Measurements from ENCODE around the gene CTBP1.

The CTBP1 gene

DNA sequence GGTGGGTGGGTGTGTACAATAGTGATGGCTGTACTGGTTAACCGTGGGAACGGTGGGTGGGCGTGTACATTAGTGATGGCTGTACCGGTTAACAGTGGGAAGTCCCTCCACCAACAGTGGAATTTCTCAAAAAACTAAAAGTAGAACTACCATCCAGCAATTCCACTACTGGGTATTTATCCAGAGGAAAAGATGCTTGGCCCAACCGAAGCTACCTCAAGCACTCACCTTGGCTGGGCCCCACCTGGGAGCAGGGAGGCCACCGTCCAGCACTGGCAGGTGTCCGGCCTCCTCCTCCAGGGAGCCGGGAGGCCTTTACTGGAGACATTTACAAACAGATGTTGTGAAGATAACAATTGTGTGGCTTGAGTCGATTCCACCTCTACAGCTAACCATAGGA lies 34.8 kb upstream of the CTBP1 start:
- DNase-seq (ENCODE audit: low spot score): no peak

DNA sequence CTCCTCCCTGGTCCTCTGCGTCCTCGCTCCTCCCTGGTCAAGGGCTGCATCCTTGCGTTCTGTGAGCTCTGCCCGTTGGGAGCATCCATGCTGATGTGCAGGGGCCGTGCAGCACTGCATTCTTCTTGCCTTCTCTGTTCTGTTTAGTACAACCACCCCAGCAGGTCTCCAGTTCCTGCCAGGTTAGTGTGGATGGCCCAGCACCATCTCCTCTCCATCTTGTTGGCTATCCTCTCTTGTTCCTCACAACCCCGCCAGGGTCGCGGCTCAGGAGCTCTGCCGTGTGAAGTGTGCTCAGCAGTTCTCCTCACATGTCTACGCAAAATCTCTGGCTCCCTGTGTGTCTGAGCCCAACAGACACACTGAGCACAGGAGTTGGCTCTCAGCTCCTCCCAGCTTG lies 30.3 kb upstream of the CTBP1 start:
- no peak for DNase-seq (ENCODE audit: low spot score)

DNA sequence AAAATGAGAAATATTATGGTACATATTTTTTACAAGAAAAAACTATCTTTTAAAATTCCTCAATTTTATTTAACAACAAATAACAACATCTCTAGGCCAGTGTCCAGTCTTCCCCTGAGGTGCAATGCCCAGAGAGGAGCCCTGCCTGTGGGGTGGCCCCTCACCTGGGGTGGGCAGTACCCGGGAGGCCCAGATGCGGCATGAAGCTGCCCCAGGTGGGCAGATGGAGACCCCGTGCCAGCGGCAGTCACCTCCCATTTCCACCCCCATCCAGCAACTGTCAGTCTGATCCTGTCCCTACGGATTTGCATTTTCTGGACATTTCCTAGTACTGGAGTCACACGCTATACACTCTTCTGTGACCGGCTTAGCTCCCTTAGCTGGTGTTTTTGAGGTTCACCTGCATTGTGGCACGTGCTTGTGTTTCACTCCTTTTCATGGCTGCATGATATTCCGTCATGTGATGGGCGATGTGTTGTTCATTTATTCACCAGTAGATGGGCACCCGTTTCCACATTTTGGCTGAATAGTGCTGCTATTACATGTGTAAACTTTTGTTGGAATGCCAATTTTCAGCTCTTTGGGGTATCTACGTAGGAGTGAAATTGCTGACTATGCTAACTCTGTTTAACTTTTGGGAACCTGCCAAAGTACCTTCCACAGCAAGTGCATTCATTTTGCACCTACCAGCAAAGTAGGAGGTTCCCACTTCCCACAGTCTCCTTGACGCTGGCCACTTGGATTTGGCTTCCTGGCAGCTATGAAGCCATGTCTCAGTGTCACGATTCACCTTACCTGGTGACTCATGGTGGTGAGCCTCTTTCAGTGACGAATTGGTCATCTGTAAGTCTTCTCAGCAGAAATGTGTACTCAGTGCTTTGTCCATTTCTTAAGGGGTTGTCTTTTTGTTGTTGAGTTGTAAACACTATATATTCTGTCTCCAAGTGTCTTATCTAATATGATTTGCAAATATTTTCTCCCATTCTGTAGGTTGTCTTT lies 29.0 kb upstream of the CTBP1 start:
- no peak for DNase-seq (ENCODE audit: low spot score)

DNA sequence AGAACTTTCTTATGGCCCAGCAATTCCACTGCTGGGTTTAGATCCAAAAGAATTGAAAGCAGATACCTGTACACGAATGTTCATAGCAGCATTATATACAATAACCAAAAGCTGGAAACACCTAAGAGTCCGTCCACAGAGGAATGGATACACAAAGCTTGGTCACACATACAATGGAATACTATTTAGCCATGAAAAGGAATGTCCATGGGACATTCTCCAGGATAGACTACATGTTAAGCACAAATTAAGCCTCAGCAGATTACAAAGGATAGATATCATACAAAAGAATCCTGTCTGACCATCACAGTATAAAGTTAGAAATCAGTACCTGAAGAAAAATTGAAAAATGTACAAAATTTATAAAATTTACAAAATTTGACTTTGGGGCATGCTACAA lies 28.1 kb upstream of the CTBP1 start:
- DNase-seq (ENCODE audit: low spot score): no peak

DNA sequence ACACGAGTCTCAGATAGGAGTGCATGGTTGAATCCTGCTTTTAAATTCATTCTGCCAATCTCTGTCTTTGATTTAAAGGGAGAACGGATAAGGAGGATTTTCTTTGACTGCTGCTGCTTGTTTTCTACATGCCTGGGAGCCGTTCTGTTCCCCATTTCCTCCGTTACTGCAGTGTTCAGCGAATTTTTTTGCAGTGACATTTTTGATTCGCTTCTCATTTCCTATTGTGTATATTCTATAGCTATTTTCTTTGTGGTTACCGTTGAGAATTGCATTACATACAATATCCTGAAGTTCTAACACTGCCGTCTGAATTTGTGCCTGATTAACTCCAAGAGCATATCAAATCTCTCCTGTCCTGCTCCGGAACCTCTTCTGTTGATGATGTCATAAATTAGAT lies 25.9 kb upstream of the CTBP1 start:
- DNase-seq (ENCODE audit: low spot score): no peak

- no peak for DNase-seq (ENCODE audit: low spot score)
Observed at GRCh38 chr4:1271686-1272085, 22.8 kb upstream of the CTBP1 start.

DNA sequence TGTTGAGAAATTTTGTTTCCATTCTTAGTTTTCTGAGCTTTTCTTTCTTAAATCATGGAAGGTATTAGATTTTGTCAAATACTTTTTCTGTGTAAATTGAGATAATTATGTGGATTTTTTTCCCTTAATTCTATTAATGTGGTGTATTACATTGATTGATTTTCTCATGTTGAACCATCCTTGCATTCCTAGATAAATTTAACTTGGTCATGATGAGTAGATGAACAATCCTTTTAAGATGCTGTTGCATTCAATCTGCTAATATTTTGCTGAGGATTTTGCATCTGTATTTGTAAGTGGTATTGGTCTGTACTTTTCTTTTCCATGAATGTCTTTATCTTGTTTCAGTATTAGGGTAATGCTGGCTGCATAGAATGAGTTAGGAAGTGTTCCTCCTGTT lies 20.3 kb upstream of the CTBP1 start:
- DNase-seq (ENCODE audit: low spot score): no peak

- DNase-seq (ENCODE audit: low spot score): no peak
Observed at GRCh38 chr4:1266881-1267763, 18.2 kb upstream of the CTBP1 start.

- DNase-seq (ENCODE audit: low spot score): no peak
Observed at GRCh38 chr4:1265351-1265750, 16.4 kb upstream of the CTBP1 start.

DNA sequence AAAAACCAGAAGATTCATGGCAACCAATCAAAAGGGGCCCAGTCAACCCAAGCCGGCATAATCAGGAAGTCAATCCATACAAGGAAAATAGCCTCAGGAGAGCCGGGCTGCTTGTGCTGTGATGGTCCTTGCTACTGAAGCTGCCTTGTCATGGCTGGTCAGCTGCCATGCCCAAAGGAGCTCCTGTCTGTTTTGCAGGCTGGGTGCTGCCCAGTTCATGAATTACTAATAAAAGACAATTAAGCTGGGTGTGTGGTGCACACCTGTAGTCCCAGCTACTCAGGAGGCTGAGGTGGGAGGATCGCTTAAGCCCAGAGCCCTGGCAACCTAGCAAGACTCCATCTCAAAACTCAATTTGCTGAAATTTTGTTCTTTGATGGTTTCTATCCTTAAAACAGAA lies 16.0 kb upstream of the CTBP1 start:
- DNase-seq (ENCODE audit: low spot score): no peak

DNA sequence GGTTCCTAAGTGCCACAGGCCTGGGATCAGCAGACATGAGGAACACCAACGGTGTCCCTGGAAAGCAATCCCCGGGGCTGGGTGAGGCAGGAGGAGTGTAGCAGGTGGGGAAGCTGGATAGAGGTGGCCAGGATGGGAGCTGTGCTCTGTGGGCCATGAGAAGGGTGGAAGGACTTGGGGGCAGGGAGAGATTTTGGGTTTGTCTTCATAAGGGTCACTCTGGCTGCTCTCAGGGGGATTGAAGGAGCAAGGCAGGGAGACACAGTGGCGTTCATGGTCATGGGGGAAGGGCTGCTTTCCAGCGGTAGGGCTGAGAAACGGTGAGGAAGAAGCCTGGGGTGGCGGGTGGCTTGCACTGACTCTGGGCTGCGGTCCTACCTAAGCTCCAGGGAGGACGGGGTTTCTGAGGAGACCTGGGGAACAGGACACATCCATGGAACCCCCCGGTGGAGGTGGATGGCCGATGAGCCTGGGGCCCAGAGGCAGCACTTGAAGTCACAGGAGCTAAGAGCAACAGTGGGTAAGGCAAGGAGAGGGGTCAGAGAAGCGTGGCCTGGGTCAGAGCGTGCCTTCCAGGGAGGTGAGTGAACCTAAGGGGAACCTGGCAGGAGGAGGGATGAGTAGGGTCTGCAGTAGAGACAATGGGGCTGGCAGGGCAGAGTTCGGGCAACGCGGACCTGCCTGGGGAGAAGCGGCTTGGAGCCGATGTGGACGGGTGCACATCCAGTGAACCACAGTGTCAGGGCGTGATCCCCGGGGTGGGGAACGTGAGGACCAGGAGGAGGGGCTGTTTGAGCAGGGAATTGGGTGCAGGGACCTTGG lies 12.4 kb upstream of the CTBP1 start:
- DNase-seq (ENCODE audit: low spot score): no peak

DNA sequence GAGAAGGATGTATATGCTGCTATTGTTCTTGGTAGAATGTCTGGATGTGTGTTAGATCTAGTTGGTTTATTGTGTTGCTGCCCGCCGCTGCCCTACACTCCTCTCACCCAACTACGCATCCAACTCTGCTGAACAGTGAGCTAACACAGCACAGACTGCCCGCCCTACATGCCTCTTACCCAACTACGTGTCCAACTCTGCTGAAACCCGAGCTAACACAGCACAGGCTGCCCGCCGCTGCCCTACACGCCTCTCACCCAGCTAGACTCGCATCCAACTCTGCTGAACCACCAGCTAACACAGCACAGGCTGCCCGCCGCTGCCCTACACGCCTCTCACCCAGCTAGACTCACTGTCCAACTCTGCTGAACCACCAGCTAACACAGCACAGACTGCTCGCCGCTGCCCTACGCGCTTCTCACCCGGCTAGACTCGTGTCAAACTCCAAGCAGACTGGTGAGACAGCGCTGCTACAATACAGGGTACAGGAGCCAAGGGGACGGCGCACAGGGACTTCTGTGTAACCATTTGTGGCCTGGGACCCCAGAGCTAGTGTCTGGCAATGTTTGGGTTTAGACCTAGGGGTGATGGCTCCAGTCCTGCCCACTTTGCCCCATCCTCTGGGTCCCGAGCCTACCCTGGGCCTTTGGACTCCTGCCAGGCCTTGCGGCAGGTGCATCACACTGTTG lies 11.6 kb upstream of the CTBP1 start:
- no peak for DNase-seq (ENCODE audit: low spot score)

- no peak for DNase-seq (ENCODE audit: low spot score)
Observed at GRCh38 chr4:1259966-1260365, 11.0 kb upstream of the CTBP1 start.

- no peak for DNase-seq (ENCODE audit: low spot score)
Observed at GRCh38 chr4:1258457-1258856, 9.5 kb upstream of the CTBP1 start.

GRCh38 chr4:1255699-1256098 lies 6.8 kb upstream of the CTBP1 start:
- DNase-seq (ENCODE audit: low spot score): no peak

GRCh38 chr4:1255151-1255550 lies 6.2 kb upstream of the CTBP1 start:
- DNase-seq (ENCODE audit: low spot score): no peak

GRCh38 chr4:1253831-1254230 lies 4.9 kb upstream of the CTBP1 start:
- no peak for DNase-seq (ENCODE audit: low spot score)

DNA sequence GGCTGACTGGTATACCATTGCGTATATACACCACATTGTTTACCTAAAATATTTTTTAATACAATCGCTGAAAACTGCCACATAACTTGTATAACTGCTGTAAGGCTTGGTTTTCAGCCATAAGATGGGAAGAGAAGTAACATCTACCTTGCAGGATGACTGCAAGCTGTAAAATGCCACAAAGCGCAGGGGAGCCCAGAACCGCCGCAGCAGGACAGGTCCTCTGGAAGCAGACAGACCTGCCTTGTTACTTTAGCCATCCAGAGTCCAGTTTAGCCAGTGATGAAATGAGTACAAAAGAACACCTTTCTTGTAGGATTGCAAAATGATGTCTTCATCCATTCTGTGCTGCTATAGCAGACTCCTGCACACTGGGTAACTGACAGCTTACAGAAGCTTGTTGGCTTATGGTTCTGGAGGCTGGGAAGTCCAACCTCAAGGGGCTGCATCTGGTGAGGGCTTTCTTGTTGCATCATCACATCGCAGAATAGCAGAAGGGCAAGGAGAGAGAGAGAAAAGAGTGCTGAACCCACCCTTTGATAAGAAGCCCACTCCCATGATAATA lies 4.1 kb upstream of the CTBP1 start:
- DNase-seq (ENCODE audit: low spot score): no peak

- no peak for DNase-seq (ENCODE audit: low spot score)
Observed at GRCh38 chr4:1251773-1252066, 2.8 kb upstream of the CTBP1 start.

DNA sequence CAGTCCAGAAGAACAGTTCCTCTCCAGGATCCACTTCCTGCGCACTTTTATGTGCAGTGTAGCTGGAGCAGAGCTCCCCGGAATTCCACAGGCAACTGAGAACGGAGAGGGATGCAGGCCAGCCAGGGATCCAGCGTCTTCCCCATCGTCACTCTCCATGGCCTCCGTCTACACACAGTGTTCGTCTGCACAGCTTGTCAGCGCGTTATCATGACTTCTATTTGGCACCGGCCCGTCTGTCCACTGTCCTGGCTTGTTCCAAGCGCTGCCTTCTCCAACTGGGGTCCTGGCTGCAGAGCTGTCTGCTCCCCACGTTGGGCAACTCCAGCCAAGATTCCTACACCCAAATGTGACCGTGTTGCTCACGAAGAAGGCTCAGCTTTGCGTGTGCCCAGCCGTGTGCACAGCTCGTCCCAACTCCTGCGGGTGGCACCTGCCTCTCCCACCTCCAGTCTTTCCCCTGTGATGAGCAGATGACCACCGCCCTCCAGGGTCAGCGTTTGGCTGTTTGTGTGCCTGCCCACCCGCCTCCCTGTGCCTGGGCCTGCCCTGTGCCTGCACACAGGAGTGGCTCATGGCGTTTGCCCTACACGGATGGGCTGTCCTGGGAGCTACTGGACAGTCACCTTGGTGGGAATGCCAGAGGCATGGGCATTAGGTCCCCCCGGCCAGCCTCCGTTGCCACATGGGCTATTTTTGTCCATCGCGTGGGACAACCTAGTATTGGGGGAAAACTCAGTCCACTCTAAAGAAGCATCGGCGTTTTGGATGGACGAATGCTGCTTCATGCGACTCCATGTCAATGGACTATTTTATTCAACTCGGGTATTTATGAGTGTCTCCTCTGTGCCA lies 2.2 kb upstream of the CTBP1 start:
- no peak for DNase-seq (ENCODE audit: low spot score)

- DNase-seq (ENCODE audit: low spot score): no peak
Observed at GRCh38 chr4:1250527-1250812, 1.5 kb upstream of the CTBP1 start.

Data from globus pallidus (tissue), 1 donor.